Neural progenitor cell (in vitro differentiated cells): ENCODE measurements around the gene TCOF1. TPM values are rescaled to one million over a fixed set of nuclear protein-coding genes. Genes with fewer than 3 reads are reported as not detected.

ENCODE experiments used
- DNase-seq: peaks from one replicate; pipeline ENCODE4 v3.0.0-alpha.2; 2016; ENCODE audit warnings: low spot score
- H2AFZ ChIP-seq: fragments of 200-600 bp; sonication (generic); replicated peaks from 2 replicates; pipeline ENCODE4 v1.6.1; 2016; ENCODE audit warnings: antibody characterized with exemption
- H3F3A ChIP-seq: fragments of 200-600 bp; sonication (generic); 2 replicates; pipeline ENCODE4 v1.6.1; 2016; ENCODE audit warnings: antibody characterized with exemption, low read depth
- H3K27ac ChIP-seq: fragments of 200-600 bp; sonication (generic); 2 replicates; pipeline ENCODE4 v1.5.1; 2016; ENCODE audit warnings: mild to moderate bottlenecking
- H3K27me3 ChIP-seq: fragments of 200-600 bp; sonication (generic); 2 replicates; pipeline ENCODE4 v1.6.1; 2016; ENCODE audit warnings: mild to moderate bottlenecking, moderate library complexity
- H3K36me3 ChIP-seq: fragments of 200-600 bp; sonication (generic); 2 replicates; pipeline ENCODE4 v1.5.1; 2016
- H3K4me1 ChIP-seq: fragments of 200-600 bp; sonication (generic); 2 replicates; pipeline ENCODE4 v1.6.1; 2016; ENCODE audit warnings: mixed run types
- H3K4me2 ChIP-seq: fragments of 200-600 bp; sonication (generic); 2 replicates; pipeline ENCODE4 v1.6.1; 2016
- H3K4me3 ChIP-seq: fragments of 200-600 bp; sonication (generic); 2 replicates; pipeline ENCODE4 v1.5.1; 2016
- H3K79me2 ChIP-seq: fragments of 200-600 bp; sonication (generic); 2 replicates; pipeline ENCODE4 v1.6.1; 2016; ENCODE audit warnings: low read depth
- H3K9ac ChIP-seq: fragments of 200-600 bp; sonication (generic); 2 replicates; pipeline ENCODE4 v1.6.1; 2016
- H3K9me3 ChIP-seq: fragments of 200-600 bp; sonication (generic); 2 replicates; pipeline ENCODE4 v1.5.1; 2016; ENCODE audit warnings: low read depth
- H4K20me1 ChIP-seq: fragments of 200-600 bp; sonication (generic); 2 replicates; pipeline ENCODE4 v1.6.1; 2016; ENCODE audit warnings: low read depth
- H3K27ac Mint-ChIP-seq: 3 replicates; pipeline ENCODE4 v1.8.0; 2021; ENCODE audit warnings: mixed read lengths
- H3K27me3 Mint-ChIP-seq: 2 replicates; pipeline ENCODE4 v1.8.0; 2022; ENCODE audit warnings: low read depth, mild to moderate bottlenecking, inconsistent platforms, moderate library complexity, mixed read lengths; ENCODE audit not compliant: insufficient read depth
- H3K36me3 Mint-ChIP-seq: 3 replicates; pipeline ENCODE4 v1.8.0; 2021; ENCODE audit warnings: mixed read lengths
- H3K4me1 Mint-ChIP-seq: 3 replicates; pipeline ENCODE4 v1.8.0; 2021; ENCODE audit warnings: mixed read lengths
- H3K4me3 Mint-ChIP-seq: 3 replicates; pipeline ENCODE4 v1.8.0; 2021; ENCODE audit warnings: mild to moderate bottlenecking, moderate library complexity, mixed read lengths
- H3K9me3 Mint-ChIP-seq: 3 replicates; pipeline ENCODE4 v1.8.0; 2020; ENCODE audit warnings: mixed read lengths
- EZH2 ChIP-seq: fragments of 200-600 bp; sonication (generic); IDR thresholded peaks from 2 replicates; pipeline ENCODE4 v1.6.1; 2017; ENCODE audit warnings: antibody characterized with exemption, mild to moderate bottlenecking, moderate library complexity
- EZH2phosphoT487 ChIP-seq: fragments of 200-600 bp; sonication (generic); IDR thresholded peaks from 2 replicates; pipeline ENCODE4 v1.6.1; 2017; ENCODE audit warnings: antibody characterized with exemption
- total RNA-seq: library from RNA; depleted of rRNA; stranded (reverse); fragments of >200 nt; gene quantifications from 2 replicates; pipeline ENCODE4 v1.2.3, GENCODE V29; 2015; ENCODE audit warnings: low replicate concordance
- TF ChIP-seq, protein P1 (sequence below): fragments of 200-600 bp; sonication (generic); IDR thresholded peaks from 2 replicates; pipeline ENCODE4 v1.5.1; 2017; ENCODE audit warnings: antibody characterized with exemption, mild to moderate bottlenecking

The TCOF1 gene
- total RNA-seq, 1 donor from 2014 or later: 37.9 TPM

DNA sequence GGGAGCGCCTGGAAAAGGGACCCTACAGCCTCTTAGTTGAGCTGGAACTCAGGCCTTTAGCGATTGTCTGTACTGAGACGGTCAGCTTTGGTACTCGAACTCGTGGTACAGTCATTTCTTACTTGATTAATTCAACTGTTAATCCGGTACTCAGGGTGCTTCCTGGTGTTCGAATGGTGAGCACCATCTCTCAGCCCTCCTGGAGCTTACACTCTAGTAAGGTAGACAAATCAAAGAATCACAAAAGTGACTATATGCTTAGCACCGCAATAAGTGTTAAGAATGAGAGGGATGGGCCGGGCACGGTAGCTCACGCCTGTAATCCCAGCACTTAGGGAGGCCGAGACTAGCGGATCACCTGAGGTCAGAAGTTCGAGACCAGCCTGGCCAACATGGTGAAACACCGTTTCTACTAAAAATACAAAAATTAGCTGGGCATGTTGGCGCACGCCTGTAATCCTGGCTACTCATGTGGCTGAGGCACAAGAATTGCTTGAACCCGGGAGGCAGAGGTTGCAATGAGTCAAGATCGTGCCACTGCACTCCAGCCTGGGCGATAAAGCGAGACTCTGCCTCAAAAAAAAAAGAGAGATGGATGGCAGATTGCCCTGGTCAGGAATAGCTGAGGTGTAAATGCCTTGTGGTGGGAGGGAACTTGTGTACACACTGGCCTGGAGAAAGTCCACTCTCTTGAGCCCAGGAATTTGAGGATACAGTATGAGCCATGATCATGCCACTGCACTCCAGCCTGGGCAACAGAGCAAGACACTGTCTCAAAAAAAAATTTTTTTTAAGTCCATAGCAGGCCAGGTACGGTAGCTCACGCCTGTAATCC, 981 bp downstream of the TCOF1 start:
- peaks cover 11% of the 10 kb centered on the region for H3K4me1 ChIP-seq
- no peaks in the 10 kb centered on the region for H3F3A ChIP-seq
- peak overlapping the region; percentile 54 for H3K9ac ChIP-seq
- Mint-ChIP-seq H3K36me3 (peaks cover 20% of the 10 kb centered on the region), H3K27me3 (peaks cover 2% of the 10 kb centered on the region), H3K9me3 (no peaks in the 10 kb centered on the region), H3K4me1 (peaks cover 17% of the 10 kb centered on the region), H3K4me3 (peak overlapping the region; percentile 90), H3K27ac (no peak overlapping the region)
- peak overlapping the region; percentile 74 for H3K4me3 ChIP-seq
- H4K20me1 ChIP-seq: peaks cover 31% of the 10 kb centered on the region
- H3K27me3 ChIP-seq: peaks cover 4% of the 10 kb centered on the region
- peak overlapping the region; percentile 70 for H2AFZ ChIP-seq
- peak overlapping the region; percentile 87 for H3K4me2 ChIP-seq
- H3K36me3 ChIP-seq: no peaks in the 10 kb centered on the region
- TF ChIP-seq, protein P1, sequence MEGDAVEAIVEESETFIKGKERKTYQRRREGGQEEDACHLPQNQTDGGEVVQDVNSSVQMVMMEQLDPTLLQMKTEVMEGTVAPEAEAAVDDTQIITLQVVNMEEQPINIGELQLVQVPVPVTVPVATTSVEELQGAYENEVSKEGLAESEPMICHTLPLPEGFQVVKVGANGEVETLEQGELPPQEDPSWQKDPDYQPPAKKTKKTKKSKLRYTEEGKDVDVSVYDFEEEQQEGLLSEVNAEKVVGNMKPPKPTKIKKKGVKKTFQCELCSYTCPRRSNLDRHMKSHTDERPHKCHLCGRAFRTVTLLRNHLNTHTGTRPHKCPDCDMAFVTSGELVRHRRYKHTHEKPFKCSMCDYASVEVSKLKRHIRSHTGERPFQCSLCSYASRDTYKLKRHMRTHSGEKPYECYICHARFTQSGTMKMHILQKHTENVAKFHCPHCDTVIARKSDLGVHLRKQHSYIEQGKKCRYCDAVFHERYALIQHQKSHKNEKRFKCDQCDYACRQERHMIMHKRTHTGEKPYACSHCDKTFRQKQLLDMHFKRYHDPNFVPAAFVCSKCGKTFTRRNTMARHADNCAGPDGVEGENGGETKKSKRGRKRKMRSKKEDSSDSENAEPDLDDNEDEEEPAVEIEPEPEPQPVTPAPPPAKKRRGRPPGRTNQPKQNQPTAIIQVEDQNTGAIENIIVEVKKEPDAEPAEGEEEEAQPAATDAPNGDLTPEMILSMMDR: no peak
- TF ChIP-seq EZH2: no peak
- TF ChIP-seq EZH2phosphoT487: no peak
- peaks cover 39% of the 10 kb centered on the region for H3K79me2 ChIP-seq
- DNase-seq: no peak
- no peak overlapping the region for H3K27ac ChIP-seq
- H3K9me3 ChIP-seq: no peaks in the 10 kb centered on the region

DNA sequence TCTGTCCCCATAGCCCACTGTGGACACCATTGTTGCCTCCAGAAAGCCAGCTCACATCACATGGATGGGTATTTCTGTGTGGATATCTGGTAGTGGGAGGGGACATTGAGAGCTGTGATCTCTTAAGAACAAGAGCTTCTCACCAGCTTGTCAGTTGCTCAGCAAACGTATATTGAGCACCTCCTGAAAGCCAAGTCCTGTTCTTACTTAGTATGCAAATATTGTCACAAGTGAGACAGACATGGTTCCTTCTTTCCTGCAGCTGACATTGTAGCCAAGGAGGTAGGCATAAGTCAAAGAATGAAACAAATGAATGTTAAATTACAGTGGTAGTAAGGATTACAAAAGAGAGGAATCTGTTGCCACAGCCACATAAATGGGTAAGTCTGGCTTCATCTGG, 3.8 kb downstream of the TCOF1 start:
- no peaks in the 10 kb centered on the region for H3F3A ChIP-seq
- no peak overlapping the region for H3K9ac ChIP-seq
- H3K4me1 Mint-ChIP-seq: peaks cover 15% of the 10 kb centered on the region
- peaks cover 2% of the 10 kb centered on the region for H3K27me3 Mint-ChIP-seq
- H3K4me3 Mint-ChIP-seq: no peak overlapping the region
- peaks cover 23% of the 10 kb centered on the region for H3K36me3 Mint-ChIP-seq
- peaks cover 39% of the 10 kb centered on the region for H3K79me2 ChIP-seq
- H3K27me3 ChIP-seq: no peaks in the 10 kb centered on the region
- DNase-seq: no peak
- no peak overlapping the region for H3K4me3 ChIP-seq
- peaks cover 31% of the 10 kb centered on the region for H4K20me1 ChIP-seq
- TF ChIP-seq, protein P1: no peak
- TF ChIP-seq EZH2 (no peak), EZH2phosphoT487 (no peak)
- no peak overlapping the region for H3K27ac ChIP-seq
- H3K9me3 ChIP-seq: no peaks in the 10 kb centered on the region
- H3K36me3 ChIP-seq: no peaks in the 10 kb centered on the region
- peaks cover 11% of the 10 kb centered on the region for H3K4me1 ChIP-seq
- H3K9me3 Mint-ChIP-seq: no peaks in the 10 kb centered on the region
- no peak overlapping the region for H2AFZ ChIP-seq
- H3K27ac Mint-ChIP-seq: no peak overlapping the region
- no peak overlapping the region for H3K4me2 ChIP-seq

DNA sequence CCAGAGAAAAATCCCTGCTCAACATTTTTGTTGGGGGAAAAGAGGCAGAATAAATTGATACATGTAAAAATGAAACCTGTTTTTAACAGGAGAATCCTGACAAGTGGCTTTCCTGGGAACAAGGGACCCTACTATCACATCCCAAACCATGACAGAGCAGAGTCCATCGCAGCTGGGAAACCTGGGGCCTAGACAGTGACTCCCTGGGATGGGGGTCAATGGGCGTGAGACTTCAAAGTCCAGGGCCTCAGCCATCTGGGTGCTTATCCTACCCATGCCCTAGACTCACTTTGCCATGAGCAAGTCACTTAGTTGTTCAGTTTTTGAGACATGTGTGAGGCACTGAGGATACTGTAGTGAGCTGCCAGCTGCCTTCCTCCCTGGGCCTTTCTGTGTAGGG, 5.7 kb downstream of the TCOF1 start:
- Histone ChIP-seq H4K20me1 (peaks cover 31% of the 10 kb centered on the region), H3K9ac (no peak overlapping the region), H3K9me3 (no peaks in the 10 kb centered on the region), H3K79me2 (peaks cover 33% of the 10 kb centered on the region), H3K36me3 (no peaks in the 10 kb centered on the region), H3K4me3 (no peak overlapping the region), H3K4me1 (peaks cover 5% of the 10 kb centered on the region), H3F3A (no peaks in the 10 kb centered on the region), H2AFZ (no peak overlapping the region), H3K4me2 (no peak overlapping the region), H3K27ac (no peak overlapping the region), H3K27me3 (no peaks in the 10 kb centered on the region)
- H3K36me3 Mint-ChIP-seq: peaks cover 29% of the 10 kb centered on the region
- H3K9me3 Mint-ChIP-seq: no peaks in the 10 kb centered on the region
- TF ChIP-seq, protein P1: no peak
- TF ChIP-seq EZH2 (no peak), EZH2phosphoT487 (no peak)
- peaks cover 9% of the 10 kb centered on the region for H3K4me1 Mint-ChIP-seq
- DNase-seq: no peak
- H3K27ac Mint-ChIP-seq: no peak overlapping the region
- no peak overlapping the region for H3K4me3 Mint-ChIP-seq
- no peaks in the 10 kb centered on the region for H3K27me3 Mint-ChIP-seq
